NCI-H2171 (cell line): ENCODE measurements around the gene ANTXRL.
"Not testable (repeated sequence)": the region's sequence is repeated elsewhere in the genome, so short reads cannot be mapped to it uniquely, and the experiment has no call there.

ENCODE experiments used
- DNase-seq: peaks from one replicate; lab custom pipeline; 2025; lab: John Stamatoyannopoulos, UW

The ANTXRL gene

GRCh38 chr10:46308666-46309450, 22.1 kb downstream of the ANTXRL start:
- no peak for DNase-seq

DNA sequence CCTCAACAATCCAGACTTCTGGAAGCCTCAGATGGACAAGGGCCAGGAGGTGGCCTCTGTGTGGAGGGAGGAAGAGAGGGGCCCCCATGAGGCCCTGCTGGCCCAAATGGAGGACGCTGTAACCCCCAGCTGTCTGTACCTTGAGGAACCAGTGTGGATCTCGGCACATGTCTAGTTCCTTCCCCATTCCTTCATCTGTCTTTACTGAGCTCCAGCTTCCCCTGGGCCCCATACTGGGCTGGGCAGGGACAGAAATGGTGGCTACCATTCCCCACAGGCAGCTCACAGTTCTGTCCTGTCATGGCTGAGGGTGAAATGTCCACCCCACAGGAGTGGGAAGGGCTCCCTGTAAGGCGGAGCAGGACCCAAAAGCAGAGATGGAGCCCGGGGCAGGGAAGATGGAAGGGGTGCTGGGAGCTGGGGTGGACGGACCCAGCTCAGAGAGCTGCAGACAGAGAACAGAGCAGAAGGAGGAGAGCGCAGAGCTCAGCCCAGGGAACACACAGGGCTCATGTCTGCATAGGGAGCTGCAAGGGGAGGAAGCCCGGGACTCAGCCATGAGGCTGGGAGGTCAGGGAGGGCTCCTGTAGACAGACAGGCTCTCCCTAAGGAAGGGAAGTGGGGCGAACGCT, 22.8 kb downstream of the ANTXRL start:
- no peak for DNase-seq

DNA sequence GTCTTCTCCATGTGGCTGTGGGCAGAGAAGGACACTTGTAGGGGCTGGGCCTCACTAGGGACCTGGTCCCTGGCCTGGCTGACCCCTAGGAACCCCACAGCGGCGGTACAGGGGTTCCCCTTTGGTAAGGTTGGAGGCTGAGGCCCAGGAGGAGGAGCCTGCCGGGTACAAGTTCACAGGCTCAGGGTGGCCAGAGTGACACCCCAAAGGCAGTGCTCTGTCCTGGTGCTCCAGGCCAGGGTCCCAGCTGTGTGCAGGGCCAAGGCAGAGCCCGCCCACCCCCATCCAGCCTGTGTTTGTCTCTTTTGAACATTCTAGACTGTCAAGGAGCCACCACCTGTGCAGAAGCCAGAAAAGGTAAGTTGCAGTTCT, 23.3 kb downstream of the ANTXRL start:
- DNase-seq, result no peak

- no peak for DNase-seq
Observed at GRCh38 chr10:46310851-46311250, 24.1 kb downstream of the ANTXRL start.

GRCh38 chr10:46311501-46311951, 24.7 kb downstream of the ANTXRL start:
- DNase-seq, result no peak

DNA sequence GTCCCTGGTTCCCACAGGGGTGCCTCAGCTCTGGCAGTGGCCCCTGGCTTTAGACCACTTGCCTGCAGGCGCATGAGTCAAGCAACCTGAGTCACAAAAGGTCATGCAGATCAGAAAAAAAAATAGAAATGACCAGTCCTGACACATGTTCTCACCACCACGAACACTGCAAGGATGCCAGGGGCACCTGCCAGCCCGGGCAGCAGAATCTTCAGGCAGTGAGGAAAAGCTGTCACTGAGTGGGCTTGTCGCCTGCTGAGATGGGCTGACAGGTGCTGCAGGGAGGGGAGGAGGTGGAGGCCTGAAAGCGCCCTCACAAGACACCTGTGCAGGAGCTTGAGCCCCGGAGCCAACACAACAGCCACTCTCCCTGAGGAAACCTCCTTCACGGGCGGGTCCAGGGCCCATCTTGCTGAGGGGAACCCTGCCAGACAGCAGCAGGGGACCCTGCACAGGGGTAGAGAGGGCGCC, 25.2 kb downstream of the ANTXRL start:
- not testable (repeated sequence) for DNase-seq

DNA sequence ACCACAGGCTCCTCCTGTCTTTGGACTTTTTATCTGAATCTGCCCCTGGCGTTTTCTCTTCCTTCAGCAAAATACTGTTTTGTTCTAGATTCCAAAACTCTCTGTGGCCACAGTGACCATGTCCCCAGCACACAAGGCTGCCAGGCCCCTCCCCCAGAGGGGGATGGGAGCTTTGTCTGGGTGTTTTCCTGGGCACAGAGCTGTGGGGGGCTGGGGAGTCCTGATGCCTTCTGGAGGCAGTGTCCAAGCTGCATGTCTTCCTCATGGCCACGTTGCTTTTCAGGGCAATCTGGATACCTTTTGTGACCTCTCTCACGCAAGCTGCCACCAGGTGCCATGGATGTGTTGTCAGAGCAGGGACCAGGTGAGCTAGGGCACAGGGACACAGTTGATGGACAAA, 26.2 kb downstream of the ANTXRL start:
- DNase-seq, result no peak

DNA sequence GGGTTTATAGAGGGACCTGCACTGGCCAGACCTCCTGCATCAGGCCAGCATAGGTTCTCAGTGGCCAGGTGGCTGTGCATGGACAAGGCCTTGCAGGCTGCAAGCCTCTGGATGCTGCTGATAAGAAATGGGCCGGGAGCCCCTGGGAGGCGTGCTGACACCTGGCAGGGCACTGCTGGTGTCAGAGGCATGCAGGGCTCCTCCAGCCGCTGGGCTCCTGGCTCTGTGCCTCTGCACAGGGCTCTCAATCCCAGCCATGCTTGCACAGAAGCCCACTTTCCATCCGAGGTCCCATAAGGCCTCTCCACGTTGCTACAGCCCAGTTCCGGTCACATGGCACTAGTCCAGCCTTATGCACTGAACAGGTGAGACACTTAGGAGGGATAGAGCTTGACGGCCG, 27.3 kb downstream of the ANTXRL start:
- no peak for DNase-seq

DNA sequence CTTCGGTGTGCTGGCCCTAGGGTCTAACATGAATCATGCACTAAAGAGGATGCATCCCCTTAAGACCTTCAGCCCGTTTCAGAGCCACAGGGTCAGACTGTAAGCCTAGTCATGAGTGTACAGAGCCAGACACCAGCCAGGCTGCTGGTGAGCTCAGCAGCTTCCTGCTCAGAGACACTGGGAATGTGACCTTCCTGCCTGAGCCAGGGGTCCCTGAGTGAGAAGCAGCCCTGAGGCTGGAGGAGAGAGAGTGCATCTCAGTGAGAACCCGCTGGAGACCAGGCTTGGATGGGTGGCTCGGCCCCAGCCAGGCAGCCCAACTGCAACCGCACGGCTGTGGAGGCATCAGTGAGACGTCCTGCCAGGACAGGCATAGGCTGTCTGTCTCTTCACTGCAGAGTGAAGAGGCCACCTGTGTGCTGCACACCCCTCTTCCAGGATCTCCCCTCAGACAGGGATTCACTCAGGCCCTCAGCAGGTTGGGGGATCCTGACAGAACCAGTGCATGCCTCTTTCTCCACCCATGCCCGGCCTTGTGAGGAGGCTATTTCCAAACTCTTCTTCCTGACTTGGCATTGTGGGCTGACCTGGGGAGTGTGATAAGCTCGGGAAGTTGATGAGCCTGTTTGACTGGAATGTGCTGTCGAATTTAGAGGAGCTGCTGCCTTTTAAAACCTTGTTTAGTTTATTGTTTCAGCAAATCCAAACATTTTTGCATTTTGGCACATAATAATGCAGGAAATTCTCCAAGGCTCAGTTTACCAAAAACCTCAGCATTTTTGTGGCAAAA, 28.5 kb downstream of the ANTXRL start:
- DNase-seq, result not testable (repeated sequence)

DNA sequence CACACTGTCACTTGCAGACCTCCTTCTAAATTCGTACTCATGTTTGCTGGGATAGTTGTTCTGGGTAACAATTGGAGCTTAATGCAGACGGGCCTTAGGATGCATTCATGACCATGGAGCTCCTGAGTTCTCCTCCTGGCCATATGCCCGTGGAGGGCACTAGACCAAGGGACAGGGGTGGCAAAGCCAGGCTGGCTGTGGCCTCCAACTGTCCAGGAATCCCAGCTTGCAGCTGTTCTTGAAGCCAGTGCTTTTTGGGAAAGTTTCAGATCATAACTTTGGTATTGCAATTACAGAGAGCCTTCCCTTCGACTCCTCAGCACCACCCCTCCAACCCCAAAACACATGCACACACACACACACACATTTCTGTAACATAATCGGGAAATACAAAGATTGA, 30.6 kb downstream of the ANTXRL start:
- no peak for DNase-seq

DNA sequence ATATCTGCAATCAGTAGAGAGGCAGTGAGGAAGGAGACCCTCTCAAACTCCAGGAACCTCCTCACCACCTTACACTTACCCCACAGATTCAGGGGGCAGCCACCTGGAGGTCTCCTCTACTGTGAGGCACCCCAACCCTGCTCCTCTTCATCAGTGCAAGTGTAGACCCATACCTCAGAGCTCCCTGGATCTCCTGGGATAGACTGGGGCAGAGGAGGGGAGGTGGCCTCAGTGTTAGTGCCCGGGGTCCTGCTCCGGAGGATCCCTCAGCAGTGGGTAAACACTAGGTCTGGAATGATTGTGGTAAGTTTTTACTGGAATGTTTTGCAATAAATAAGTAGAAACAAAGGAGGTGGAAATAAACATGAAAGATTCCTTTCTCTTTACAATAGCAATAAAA, 31.1 kb downstream of the ANTXRL start:
- DNase-seq, result no peak

DNA sequence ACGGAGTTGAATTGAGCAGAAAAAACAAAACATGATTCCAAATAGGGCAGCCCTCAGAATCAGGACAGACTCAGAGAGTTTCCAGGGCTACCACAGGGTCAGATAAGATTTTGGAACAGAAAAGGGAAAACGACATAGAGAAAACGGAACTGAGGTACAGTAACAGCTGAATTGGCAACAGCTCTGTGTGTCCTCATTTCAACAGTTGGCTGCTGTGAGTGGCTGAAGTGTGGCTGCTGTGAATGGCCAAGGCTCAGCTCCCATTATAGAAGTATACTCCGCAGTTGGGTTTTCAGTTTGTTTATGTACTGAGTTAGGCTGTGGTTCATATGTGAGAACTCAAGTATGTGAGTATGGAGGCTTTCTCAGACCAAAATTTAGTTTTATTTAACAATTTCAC, 32.0 kb downstream of the ANTXRL start:
- no peak for DNase-seq

GRCh38 chr10:46319389-46319788, 32.6 kb downstream of the ANTXRL start:
- no peak for DNase-seq

DNA sequence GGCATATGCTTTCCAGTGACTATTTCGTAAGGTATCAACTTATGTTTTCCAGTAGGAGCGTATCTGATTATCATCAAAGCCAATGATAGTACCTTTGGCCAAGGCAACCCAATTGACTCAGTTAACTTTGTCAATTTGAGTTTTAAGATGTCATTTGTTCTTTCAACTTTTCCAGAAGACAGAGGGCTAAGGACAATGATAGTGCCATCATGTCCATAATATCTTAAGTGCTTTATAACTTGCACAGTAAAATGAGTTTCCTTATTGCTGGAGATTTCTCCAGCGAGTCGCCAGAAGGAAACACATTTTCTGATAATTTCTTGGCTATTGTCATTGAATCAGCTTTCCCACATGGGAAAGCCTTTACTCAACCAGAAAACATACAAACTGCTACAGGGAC, 35.0 kb downstream of the ANTXRL start:
- DNase-seq, result no peak

GRCh38 chr10:46323176-46323575, 36.4 kb downstream of the ANTXRL start:
- DNase-seq, result no peak

DNA sequence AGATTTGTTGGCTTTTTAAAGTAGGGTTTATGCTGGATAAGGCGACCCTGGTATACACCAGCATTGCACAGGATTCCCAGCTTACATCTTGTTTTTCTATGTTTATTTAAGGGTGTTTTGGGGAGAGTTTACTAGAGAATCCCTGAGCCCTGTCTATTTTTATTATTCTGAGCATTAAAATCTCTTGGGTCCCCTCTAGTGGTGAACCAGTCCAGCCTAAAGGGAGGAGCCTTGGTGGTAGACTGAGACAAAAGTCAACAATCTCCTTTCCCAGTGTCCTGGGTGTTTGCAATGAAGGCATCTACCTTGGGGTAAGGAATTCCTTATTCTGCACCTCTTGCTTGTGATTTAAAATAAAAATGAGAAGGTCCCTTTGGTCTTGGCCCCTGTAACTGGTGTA, 38.2 kb downstream of the ANTXRL start:
- no peak for DNase-seq

GRCh38 chr10:46326066-46326465, 39.3 kb downstream of the ANTXRL start:
- no peak for DNase-seq

DNA sequence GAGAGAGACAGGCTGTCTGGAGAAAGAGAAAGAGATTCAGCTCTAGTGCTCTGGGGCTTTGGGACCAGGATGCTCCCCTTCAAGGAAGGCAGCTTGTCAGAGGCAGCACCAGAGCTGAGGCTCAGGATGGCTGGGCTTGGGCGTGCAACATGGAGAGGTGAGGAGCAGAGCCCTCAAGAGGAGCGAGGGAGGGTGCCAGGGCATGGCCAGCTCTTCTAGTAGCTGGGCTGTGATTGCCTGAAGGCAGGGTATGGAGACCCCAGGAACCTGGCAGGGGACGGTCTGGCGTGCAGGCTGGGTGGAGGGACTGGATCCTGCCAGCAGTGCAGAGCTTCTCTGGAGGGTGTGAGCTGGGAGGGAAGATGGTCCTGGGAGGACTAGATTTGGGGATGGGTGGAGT, 40.2 kb downstream of the ANTXRL start:
- no peak for DNase-seq

- no peak for DNase-seq
Observed at GRCh38 chr10:46327685-46328084, 40.9 kb downstream of the ANTXRL start.

GRCh38 chr10:46328853-46329689, 42.3 kb downstream of the ANTXRL start:
- DNase-seq, result no peak

GRCh38 chr10:46329690-46330016, 42.9 kb downstream of the ANTXRL start:
- no peak for DNase-seq

GRCh38 chr10:46330894-46331293, 44.1 kb downstream of the ANTXRL start:
- DNase-seq, result no peak
